GM12878 (cell line): ENCODE results near the gene GPATCH2L. TPM values are rescaled to one million over a fixed set of nuclear protein-coding genes. Genes with fewer than 3 reads are reported as not detected.

Experiments
- ATF2 ChIP-seq: IDR thresholded peaks from 2 replicates; pipeline ENCODE4 v1.6.1; 2012; ENCODE audit warnings: low read length, inconsistent platforms
- BACH1 ChIP-seq: fragments of 450-650 bp; IDR thresholded peaks from 2 replicates; pipeline ENCODE4 v1.6.1; 2017; ENCODE audit warnings: mild to moderate bottlenecking, borderline replicate concordance
- BCLAF1 ChIP-seq: fragments of 450-650 bp; IDR thresholded peaks from 2 replicates; pipeline ENCODE4 v1.6.1; 2017; ENCODE audit warnings: antibody characterized with exemption, mild to moderate bottlenecking, moderate library complexity
- BMI1 ChIP-seq: fragments of 450-650 bp; IDR thresholded peaks from 2 replicates; pipeline ENCODE4 v1.6.1; 2016; ENCODE audit warnings: mild to moderate bottlenecking, moderate library complexity, borderline replicate concordance
- CBX3 ChIP-seq: fragments of 200-600 bp; sonication (generic); IDR thresholded peaks from 2 replicates; pipeline ENCODE4 v1.6.1; 2016; ENCODE audit warnings: low read depth, borderline replicate concordance
- E2F8 ChIP-seq: fragments of 450-650 bp; IDR thresholded peaks from 2 replicates; pipeline ENCODE4 v1.6.1; 2018; ENCODE audit warnings: mild to moderate bottlenecking, low read depth, moderate library complexity; ENCODE audit not compliant: partially characterized antibody
- EED ChIP-seq: sonication (generic); IDR thresholded peaks from 2 replicates; pipeline ENCODE4 v1.6.1; 2016; ENCODE audit warnings: antibody characterized with exemption, low read depth
- IRF4 ChIP-seq: IDR thresholded peaks from 2 replicates; pipeline ENCODE4 v1.6.1; 2011; ENCODE audit warnings: low read depth, low read length
- MEF2B ChIP-seq: fragments of 450-650 bp; IDR thresholded peaks from 2 replicates; pipeline ENCODE4 v1.6.1; 2018; ENCODE audit warnings: mild to moderate bottlenecking, moderate library complexity; ENCODE audit not compliant: partially characterized antibody, poor library complexity, severe bottlenecking
- MLLT1 ChIP-seq: fragments of 450-650 bp; IDR thresholded peaks from 2 replicates; pipeline ENCODE4 v1.6.1; 2016; ENCODE audit warnings: mild to moderate bottlenecking
- POLR2A ChIP-seq: IDR thresholded peaks from 2 replicates; pipeline ENCODE4 v1.6.1; 2011; ENCODE audit warnings: low read depth, mild to moderate bottlenecking, low read length
- REST ChIP-seq: IDR thresholded peaks from 2 replicates; pipeline ENCODE4 v1.6.1; 2012; ENCODE audit warnings: mild to moderate bottlenecking, low read depth, low read length
- SIX5 ChIP-seq: IDR thresholded peaks from 2 replicates; pipeline ENCODE4 v1.6.1; 2011; ENCODE audit warnings: mild to moderate bottlenecking, low read depth, low read length, moderate library complexity; ENCODE audit not compliant: severe bottlenecking
- polyA plus RNA-seq, 11 experiments: library from polyadenylated mRNA; depleted of rRNA in 4 of 11; unstranded in 6 of 11; stranded (reverse) in 5 of 11; fragments of >200 nt; fragmentation: Nextera tagmentation in 4 of 11; fragmentation: Illumina TruSeq in 1 of 11; extraction: Ambion mirVana in 4 of 11; extraction: Trizol in 1 of 11; gene quantifications; 1 replicate in 1 of 11; 2 replicates in 10 of 11; pipeline versions ENCODE4 v1.2.1 to v1.2.3, GENCODE V29; 2011 to 2016; ENCODE audit warnings: inconsistent platforms in 2 of 11, missing spikeins in 2 of 11, low read depth in 1 of 11
- total RNA-seq, 4 experiments: library from RNA; depleted of rRNA in 3 of 4; stranded (reverse); fragments of >200 nt in 3 of 4; fragmentation: Illumina TruSeq in 1 of 4; extraction: Trizol in 1 of 4; gene quantifications; 2 replicates each; pipeline versions ENCODE4 v1.2.1 to v1.2.3, GENCODE V29; 2013 to 2021

The GPATCH2L gene
- total and polyA plus RNA-seq, 10 of the 15 experiments (the other 5 are each of a cell fraction or from before 2014, with no cell fraction given), result 9.1 to 50.9 (median 24.4) TPM

- TF ChIP-seq ATF2, result peak; percentile 49; the same call in 1 of the 2 replicates
- no peak for TF ChIP-seq REST
- peak; percentile 80 for TF ChIP-seq MLLT1
- no peak for TF ChIP-seq CBX3
- no peak for TF ChIP-seq BCLAF1
- TF ChIP-seq SIX5, result no peak
- peak; percentile 82; the same call in 1 of the 2 replicates for TF ChIP-seq BACH1
- 0 out of 2 replicates have a peak, but pooled peaks have one; percentile 32 for TF ChIP-seq IRF4
- TF ChIP-seq EED, result no peak
- peak; percentile 80 for TF ChIP-seq MEF2B
- TF ChIP-seq E2F8, result no peak
- TF ChIP-seq POLR2A, result no peak
- TF ChIP-seq BMI1, result peak; percentile 48; the same call in 1 of the 2 replicates
Observed at GRCh38 chr14:76186308-76187027, 34.7 kb downstream of the GPATCH2L start (continued).
